Stimulated activated naive CD4-positive, alpha-beta T cell (primary cell): ENCODE data around the gene TACR1.
A peak's percentile ranks its signal among the peaks of the same experiment; 100 is the strongest.
"Not testable (repeated sequence)": the region's sequence is repeated elsewhere in the genome, so short reads cannot be mapped to it uniquely, and the experiment has no call there.

Experiments used
- DNase-seq, 6 experiments: peaks; one replicate each; lab custom pipeline; 2025; lab: John Stamatoyannopoulos, UW

TACR1 gene

DNA sequence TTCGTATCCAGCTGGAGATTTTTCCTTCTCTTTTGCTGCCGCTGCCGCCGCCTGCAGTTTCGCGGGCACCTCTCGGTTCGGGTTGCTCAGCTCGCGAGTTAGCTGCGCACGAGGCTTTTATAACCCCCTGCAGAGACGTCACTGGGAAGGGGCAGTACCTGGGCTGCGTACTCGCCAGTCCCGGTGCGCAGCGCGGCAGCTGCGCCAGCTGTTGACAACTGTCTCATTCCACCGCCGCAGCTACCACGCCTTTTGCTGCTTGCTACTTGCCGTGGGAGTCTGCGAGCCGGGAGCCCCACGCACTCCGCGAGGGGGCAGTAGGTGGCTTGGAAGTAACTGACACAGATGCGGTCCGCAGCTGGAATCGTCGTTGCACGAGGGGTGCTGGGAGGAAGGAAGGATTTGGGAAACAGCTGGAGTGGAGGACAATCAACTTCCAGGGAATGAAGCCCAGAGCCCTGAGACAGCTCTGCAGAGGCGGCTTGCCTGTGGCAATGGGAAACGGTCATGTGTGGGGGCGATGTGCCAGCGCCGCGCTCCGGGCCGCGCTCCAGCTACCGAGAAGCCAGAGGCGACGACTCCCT lies at the start of gene TACR1:
TSS of gene TACR1 (minus strand) at position 93 of the 584 bp plus-strand sequence. CDS start 586 bp downstream, outside the sequence.
- DNase-seq, result peak in 5 of 6 experiments; percentile 24 to 49 (median 34)

GRCh38 chr2:75248581-75248980 lies 49.3 kb upstream of the TACR1 start:
- not testable (repeated sequence) for DNase-seq

DNA sequence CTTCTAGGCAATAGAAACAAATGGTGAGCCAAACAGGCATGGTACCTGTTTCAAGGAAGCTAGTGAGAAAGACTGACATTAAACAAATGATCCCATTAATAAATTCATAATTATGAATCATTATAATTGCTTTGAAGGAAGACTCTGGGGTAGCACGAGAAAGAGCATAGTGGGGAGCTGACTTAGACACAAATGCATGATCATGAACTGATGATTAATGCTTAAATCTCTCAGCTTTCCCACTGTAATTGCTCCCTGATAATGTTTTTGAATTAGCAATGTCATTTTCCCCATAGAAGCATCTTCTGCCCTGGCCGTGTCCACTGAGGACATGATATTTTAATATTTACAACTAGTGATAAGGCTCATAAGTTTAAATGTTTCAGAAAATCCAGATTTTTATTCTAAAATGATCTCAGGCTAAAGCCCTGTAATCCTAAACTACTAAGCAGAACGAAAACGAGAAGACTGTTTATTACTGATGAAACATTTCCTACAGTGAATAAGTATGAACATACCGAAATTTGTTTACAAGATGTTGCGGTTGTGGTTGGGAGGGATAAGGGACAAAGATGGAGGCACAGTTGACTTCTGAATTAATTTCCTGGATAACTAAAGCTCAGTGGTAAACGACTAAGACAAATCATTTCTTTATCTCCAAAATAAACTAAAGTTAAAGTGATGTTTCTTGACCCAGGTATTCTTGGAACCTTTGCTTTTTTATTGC lies 47.3 kb upstream of the TACR1 start:
- no peak for DNase-seq

DNA sequence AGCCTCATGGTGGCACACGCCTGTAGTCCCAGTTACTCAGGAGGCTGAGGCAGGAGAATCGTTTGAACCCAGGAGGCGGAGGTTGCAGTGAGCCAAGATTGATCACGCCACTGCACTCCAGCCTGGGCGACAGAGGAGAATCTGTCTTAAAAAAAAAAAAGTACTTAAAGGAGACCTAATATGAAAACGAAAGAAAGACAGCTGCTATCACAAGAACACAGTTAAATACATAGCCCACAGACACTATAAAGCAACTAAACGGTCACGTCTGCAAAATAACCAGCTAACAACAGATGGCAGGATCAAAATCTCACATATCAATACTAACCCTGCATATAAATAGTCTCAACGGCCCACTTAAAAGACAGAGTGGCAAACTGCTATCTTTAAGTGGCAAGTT lies 43.9 kb upstream of the TACR1 start:
- no peak for DNase-seq

GRCh38 chr2:75241696-75242095 lies 42.4 kb upstream of the TACR1 start:
- no peak for DNase-seq

DNA sequence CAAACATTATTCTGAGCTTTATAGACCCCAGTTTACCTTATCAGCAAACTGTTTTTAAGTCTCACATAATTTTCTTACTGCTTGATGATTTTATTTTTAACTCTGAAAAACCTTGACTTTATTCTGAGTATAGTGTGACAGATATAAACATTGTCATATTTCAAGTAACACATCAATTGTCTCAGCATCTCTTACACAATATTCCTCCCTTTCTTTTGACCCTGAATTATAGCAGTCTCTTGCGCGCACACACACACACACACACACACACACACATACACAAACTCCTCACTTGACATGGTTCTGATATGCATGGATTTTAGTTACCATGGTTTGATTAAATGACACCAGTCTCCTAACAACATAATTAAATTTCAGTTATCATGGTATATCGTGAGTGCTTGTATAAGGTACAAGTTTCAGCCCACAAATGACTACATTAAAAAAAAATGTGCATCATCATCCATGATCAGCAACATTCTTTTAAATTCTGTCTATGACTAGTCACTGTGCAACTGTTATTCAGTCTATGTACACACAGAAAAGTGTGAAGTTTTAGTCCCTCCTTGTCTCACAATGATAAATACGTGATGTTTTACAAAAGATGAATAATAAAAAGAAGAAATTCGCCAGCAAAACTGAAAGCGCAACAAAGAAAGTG lies 39.5 kb upstream of the TACR1 start:
- DNase-seq, result no peak

- no peak for DNase-seq
Measured at GRCh38 chr2:75237296-75237695, 38.0 kb upstream of the TACR1 start.

GRCh38 chr2:75233965-75234364 lies 34.6 kb upstream of the TACR1 start:
- DNase-seq, result no peak

DNA sequence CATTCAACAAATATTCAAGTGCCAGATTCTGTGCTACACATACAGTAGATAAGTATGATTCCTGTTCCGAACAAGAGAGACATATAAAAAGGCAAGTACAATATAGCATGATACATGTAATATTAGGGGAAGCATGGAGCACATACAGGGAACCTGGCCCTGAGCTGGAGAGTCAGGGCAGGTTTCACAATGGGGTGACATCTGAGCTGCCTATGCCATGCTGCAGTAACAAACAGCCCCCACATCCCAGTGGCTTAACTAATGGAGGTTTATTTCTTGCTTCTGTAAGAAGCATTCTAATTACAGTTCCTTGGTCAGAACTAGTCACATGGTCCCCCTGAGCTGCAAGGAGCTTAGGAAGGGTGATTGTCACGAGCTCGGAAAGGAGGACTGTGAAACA lies 27.3 kb upstream of the TACR1 start:
- no peak for DNase-seq

DNA sequence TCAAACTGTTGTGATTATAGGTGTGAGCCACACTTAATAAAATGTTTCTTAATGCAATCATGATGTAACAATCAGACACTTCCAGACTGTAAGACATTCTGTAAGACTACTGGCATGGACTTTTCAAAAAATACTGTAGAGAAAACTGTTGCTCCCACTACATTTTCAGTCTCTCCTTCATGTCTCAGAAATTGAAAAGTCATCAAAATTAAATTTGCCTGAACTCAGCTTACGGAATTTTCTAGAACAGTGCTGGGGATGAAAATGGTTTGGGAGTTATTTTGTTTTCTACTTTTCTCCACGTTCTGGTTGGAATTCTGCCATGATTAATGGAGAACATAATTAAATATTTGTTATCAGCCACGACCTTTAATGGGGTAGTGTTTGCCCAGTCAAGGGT lies 26.8 kb upstream of the TACR1 start:
- DNase-seq, result no peak

DNA sequence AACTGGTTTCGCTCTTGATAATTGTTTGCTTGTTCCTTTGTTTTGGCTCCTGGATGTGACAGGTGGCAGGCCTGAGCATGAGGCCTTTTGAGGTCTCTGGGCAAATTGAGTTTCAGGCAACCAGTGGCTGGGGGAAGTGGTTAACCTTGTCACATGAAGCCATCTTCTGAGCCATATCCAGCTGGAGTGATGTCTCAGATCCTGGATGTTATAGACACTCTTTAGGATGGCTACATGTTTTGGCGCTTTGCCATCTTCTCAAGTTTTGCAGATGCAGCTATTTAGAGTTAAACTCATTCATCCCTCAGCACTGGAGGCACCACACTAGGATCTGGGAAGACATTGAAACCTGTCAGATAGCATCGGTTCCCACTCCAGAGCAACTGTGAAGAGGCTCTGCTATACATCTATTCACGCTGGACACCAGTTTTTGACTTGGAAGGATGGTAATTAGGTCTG lies 25.3 kb upstream of the TACR1 start:
- DNase-seq, result no peak

GRCh38 chr2:75222527-75222926 lies 23.2 kb upstream of the TACR1 start:
- DNase-seq, result no peak

GRCh38 chr2:75221862-75222261 lies 22.5 kb upstream of the TACR1 start:
- no peak for DNase-seq

DNA sequence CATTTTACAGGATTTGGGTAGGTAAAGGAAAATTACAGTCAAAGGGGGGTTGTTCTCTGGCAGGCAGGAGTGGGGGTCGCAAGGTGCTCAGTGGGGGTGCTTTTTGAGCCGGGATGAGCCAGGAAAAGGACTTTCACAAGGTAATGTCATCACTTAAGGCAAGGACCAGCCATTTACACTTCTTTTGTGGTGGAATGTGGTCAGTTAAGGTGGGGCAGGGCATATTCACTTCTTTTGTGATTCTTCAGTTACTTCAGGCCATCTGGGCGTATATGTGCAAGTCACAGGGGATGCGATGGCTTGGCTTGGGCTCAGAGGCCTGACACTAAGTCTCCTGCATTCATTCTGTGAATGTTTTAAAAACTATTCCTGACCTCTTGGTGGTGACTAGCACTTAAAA lies 19.9 kb upstream of the TACR1 start:
- not testable (repeated sequence) for DNase-seq

- DNase-seq, result peak in 2 of 6 experiments; percentile 6 to 13
Measured at GRCh38 chr2:75211266-75211770, 12.0 kb upstream of the TACR1 start.

- DNase-seq, result no peak
Measured at GRCh38 chr2:75210409-75210808, 11.1 kb upstream of the TACR1 start.

DNA sequence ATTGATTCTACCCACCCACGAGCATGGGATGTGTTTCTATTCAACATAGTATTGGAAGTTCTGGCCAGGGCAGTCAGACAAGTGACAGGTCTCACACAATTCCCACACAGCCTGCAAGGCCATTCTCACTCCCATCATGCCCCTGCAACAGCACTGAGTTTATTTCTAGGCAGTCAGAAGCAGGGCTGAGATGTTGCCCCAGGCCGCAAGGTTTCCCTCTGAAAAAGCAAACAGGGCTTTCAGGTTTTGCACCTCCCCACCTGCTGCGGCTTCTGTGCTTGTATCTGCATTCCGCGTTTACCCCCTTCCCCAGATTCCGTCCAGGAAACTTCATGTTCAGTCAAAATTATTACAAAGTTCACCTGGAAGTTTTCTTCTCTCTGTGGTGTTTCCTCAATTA lies 9.4 kb upstream of the TACR1 start:
- no peak for DNase-seq

- DNase-seq, result no peak
Measured at GRCh38 chr2:75204833-75205232, 5.5 kb upstream of the TACR1 start.

GRCh38 chr2:75202359-75202758 lies 3.0 kb upstream of the TACR1 start:
- no peak for DNase-seq

GRCh38 chr2:75200140-75201096 lies 1.1 kb upstream of the TACR1 start:
- peak in 2 of 6 experiments; percentile 2 to 6 for DNase-seq

- DNase-seq, result no peak
Measured at GRCh38 chr2:75195076-75195691, 4.1 kb downstream of the TACR1 start.
